ACHN (cell line): ENCODE results near the gene CFAP54.
"Not testable (repeated sequence)": the region's sequence is repeated elsewhere in the genome, so short reads cannot be mapped to it uniquely, and the experiment has no call there.

Source experiments
- DNase-seq: peaks from one replicate; pipeline ENCODE4 v3.0.0-alpha.2; 2015
- in situ Hi-C: cut with HindIII; loops from 2 replicates; pipeline ENCODE4 v1.10.0; 2017; ENCODE audit warnings: low sequenced_read_pairs, low pct_ligation_motif_present, low pct_unique_long_range_greater_than_20kb

Gene CFAP54

GRCh38 chr12:96489392-96490056 is at the start of gene CFAP54:
Gene CFAP54, plus strand, starts transcription at chr12:96489577. Its CDS starts 33 bp downstream, at chr12:96489610.
- in situ Hi-C loops, result no loop called here
- DNase-seq, result peak; percentile 99

- in situ Hi-C loops, result no loop called here
- DNase-seq, result no peak
Measured at GRCh38 chr12:96441816-96442215, 47.6 kb upstream of the CFAP54 start.

- in situ Hi-C loops, result no loop called here
- DNase-seq, result no peak
Measured at GRCh38 chr12:96442906-96443305, 46.5 kb upstream of the CFAP54 start.

GRCh38 chr12:96444399-96444798 is 45.0 kb upstream of the CFAP54 start:
- DNase-seq, result no peak
- in situ Hi-C loops, result no loop called here

GRCh38 chr12:96445691-96446583 is 43.4 kb upstream of the CFAP54 start:
- in situ Hi-C loops, result no loop called here
- peak; percentile 64 for DNase-seq

- no peak for DNase-seq
- in situ Hi-C loops, result no loop called here
Measured at GRCh38 chr12:96447256-96447655, 42.1 kb upstream of the CFAP54 start.

- peak; percentile 56 for DNase-seq
- in situ Hi-C loops, result no loop called here
Measured at GRCh38 chr12:96448300-96448699, 41.1 kb upstream of the CFAP54 start.

GRCh38 chr12:96452261-96452922 is 37.0 kb upstream of the CFAP54 start:
- in situ Hi-C loops, result no loop called here
- no peak for DNase-seq

GRCh38 chr12:96454396-96454795 is 35.0 kb upstream of the CFAP54 start:
- no peak for DNase-seq

GRCh38 chr12:96456265-96456974 is 33.0 kb upstream of the CFAP54 start:
- in situ Hi-C loops, result no loop called here
- no peak for DNase-seq

More at GRCh38 chr12:96454396-96454795, 35.0 kb upstream of the CFAP54 start:
- in situ Hi-C loops, result no loop called here

GRCh38 chr12:96457191-96457930 is 32.0 kb upstream of the CFAP54 start:
- in situ Hi-C loops, result no loop called here
- no peak for DNase-seq

- DNase-seq, in situ Hi-C loops: not testable (repeated sequence)
Measured at GRCh38 chr12:96459281-96459680, 30.1 kb upstream of the CFAP54 start.

GRCh38 chr12:96462571-96463280 is 26.7 kb upstream of the CFAP54 start:
- no peak for DNase-seq
- in situ Hi-C loops, result no loop called here

GRCh38 chr12:96465896-96466295 is 23.5 kb upstream of the CFAP54 start:
- DNase-seq, result no peak
- in situ Hi-C loops, result no loop called here

GRCh38 chr12:96466939-96467751 is 22.2 kb upstream of the CFAP54 start:
- DNase-seq, result peak; percentile 88
- in situ Hi-C loops, result no loop called here

GRCh38 chr12:96471368-96472050 is 17.9 kb upstream of the CFAP54 start:
- DNase-seq, result peak; percentile 26
- in situ Hi-C loops, result no loop called here
